Fibroblast of lung (primary cell): ENCODE results near the gene DPYD. TPM values are rescaled to one million over a fixed set of nuclear protein-coding genes. Genes with fewer than 3 reads are reported as not detected.

Experiments used
- DNase-seq, 2 donors: peaks; one replicate each; pipeline versions ENCODE4 v3.0.0 to v3.0.0-alpha.2; 2010; ENCODE audit warnings: low read depth in 2 of 2
- H2AFZ ChIP-seq: 2 replicates; pipeline ENCODE4 v1.5.1; 2012; ENCODE audit warnings: low read length, control low read depth, inconsistent platforms
- H3K27ac ChIP-seq: 2 replicates; pipeline ENCODE4 v1.5.1; 2011; ENCODE audit warnings: low read length, control low read depth; ENCODE audit not compliant: insufficient read depth
- H3K27me3 ChIP-seq: 2 replicates; pipeline ENCODE4 v1.5.1; 2011; ENCODE audit warnings: mild to moderate bottlenecking, low read length; ENCODE audit not compliant: control insufficient read depth, insufficient read depth
- H3K36me3 ChIP-seq: 2 replicates; pipeline ENCODE4 v1.5.1; 2011; ENCODE audit warnings: low read length; ENCODE audit not compliant: control insufficient read depth, insufficient read depth
- H3K4me1 ChIP-seq: 2 replicates; pipeline ENCODE4 v1.5.1; 2011; ENCODE audit warnings: low read length; ENCODE audit not compliant: control insufficient read depth, insufficient read depth; ENCODE audit errors: extremely low read depth
- H3K4me2 ChIP-seq: 2 replicates; pipeline ENCODE4 v1.5.1; 2011; ENCODE audit warnings: low read length, control low read depth; ENCODE audit not compliant: insufficient read depth; ENCODE audit errors: extremely low read depth
- H3K4me3 ChIP-seq, 4 experiments: fragments of 200-600 bp in 1 of 4; sonication (generic) in 1 of 4; replicated peaks in 1 of 4; 2 replicates each; pipeline ENCODE4 v1.5.1; 2011 to 2016; ENCODE audit warnings: low read length in 4 of 4, low read depth in 3 of 4, mild to moderate bottlenecking in 3 of 4, control low read depth in 2 of 4, inconsistent platforms in 1 of 4, mixed read lengths in 1 of 4; ENCODE audit not compliant: insufficient read depth in 1 of 4; ENCODE audit errors: control extremely low read depth in 1 of 4
- H3K79me2 ChIP-seq: 2 replicates; pipeline ENCODE4 v1.5.1; 2012; ENCODE audit warnings: mild to moderate bottlenecking, low read length, inconsistent platforms; ENCODE audit not compliant: control insufficient read depth, insufficient read depth
- H3K9ac ChIP-seq: 2 replicates; pipeline ENCODE4 v1.5.1; 2011; ENCODE audit warnings: mild to moderate bottlenecking, low read length, control low read depth; ENCODE audit not compliant: insufficient read depth
- H3K9me3 ChIP-seq: 2 replicates; pipeline ENCODE4 v1.5.1; 2012; ENCODE audit warnings: low read depth, low read length; ENCODE audit not compliant: control insufficient read depth, insufficient read depth
- H4K20me1 ChIP-seq: 2 replicates; pipeline ENCODE4 v1.5.1; 2011; ENCODE audit warnings: low read length; ENCODE audit not compliant: control insufficient read depth, insufficient read depth; ENCODE audit errors: extremely low read depth
- EZH2 ChIP-seq: IDR thresholded peaks from 2 replicates; pipeline ENCODE4 v1.5.1; 2012; ENCODE audit warnings: low read length, control low read depth, mild to moderate bottlenecking; ENCODE audit errors: missing control alignments
- polyA plus RNA-seq, 2 donors: library from polyadenylated mRNA; depleted of rRNA in 1 of 2; stranded (reverse) in 1 of 2; unstranded in 1 of 2; fragments of >200 nt; gene quantifications; 2 replicates each; pipeline ENCODE4 v1.2.1, GENCODE V29; 2011 to 2012; ENCODE audit warnings: missing spikeins in 1 of 2
- total RNA-seq: library from RNA; depleted of rRNA; stranded (reverse); fragments of >200 nt; gene quantifications from 2 replicates; pipeline ENCODE4 v1.2.1, GENCODE V29; 2014
- TF ChIP-seq, protein P1 (sequence below), 2 donors: IDR thresholded peaks in 1 of 2; conservative IDR thresholded peaks in 1 of 2; 1 replicate in 1 of 2; 2 replicates in 1 of 2; pipeline ENCODE4 v1.5.1; 2011 to 2012; ENCODE audit warnings: low read length in 2 of 2, control low read depth in 1 of 2, inconsistent platforms in 1 of 2, low read depth in 1 of 2, mild to moderate bottlenecking in 1 of 2

The DPYD gene
- total and polyA plus RNA-seq, 2 donors (not counting 1 experiment from before 2014, with no cell fraction given) = 32.0 to 63.1 TPM

- H3K27ac ChIP-seq = no peak overlapping the region
- no peak overlapping the region for H2AFZ ChIP-seq
- H3K36me3 ChIP-seq = no peaks in the 10 kb centered on the region
- no peaks in the 10 kb centered on the region for H4K20me1 ChIP-seq
- DNase-seq = no peak
- H3K9me3 ChIP-seq = no peaks in the 10 kb centered on the region
- H3K79me2 ChIP-seq = no peaks in the 10 kb centered on the region
- no peak overlapping the region for H3K4me3 ChIP-seq
- H3K9ac ChIP-seq = no peak overlapping the region
- H3K4me2 ChIP-seq = no peak overlapping the region
- H3K4me1 ChIP-seq = peaks cover 2% of the 10 kb centered on the region
- H3K27me3 ChIP-seq = no peaks in the 10 kb centered on the region
- TF ChIP-seq EZH2 = no peak
- TF ChIP-seq, protein P1, sequence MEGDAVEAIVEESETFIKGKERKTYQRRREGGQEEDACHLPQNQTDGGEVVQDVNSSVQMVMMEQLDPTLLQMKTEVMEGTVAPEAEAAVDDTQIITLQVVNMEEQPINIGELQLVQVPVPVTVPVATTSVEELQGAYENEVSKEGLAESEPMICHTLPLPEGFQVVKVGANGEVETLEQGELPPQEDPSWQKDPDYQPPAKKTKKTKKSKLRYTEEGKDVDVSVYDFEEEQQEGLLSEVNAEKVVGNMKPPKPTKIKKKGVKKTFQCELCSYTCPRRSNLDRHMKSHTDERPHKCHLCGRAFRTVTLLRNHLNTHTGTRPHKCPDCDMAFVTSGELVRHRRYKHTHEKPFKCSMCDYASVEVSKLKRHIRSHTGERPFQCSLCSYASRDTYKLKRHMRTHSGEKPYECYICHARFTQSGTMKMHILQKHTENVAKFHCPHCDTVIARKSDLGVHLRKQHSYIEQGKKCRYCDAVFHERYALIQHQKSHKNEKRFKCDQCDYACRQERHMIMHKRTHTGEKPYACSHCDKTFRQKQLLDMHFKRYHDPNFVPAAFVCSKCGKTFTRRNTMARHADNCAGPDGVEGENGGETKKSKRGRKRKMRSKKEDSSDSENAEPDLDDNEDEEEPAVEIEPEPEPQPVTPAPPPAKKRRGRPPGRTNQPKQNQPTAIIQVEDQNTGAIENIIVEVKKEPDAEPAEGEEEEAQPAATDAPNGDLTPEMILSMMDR (conservative IDR thresholded peaks at IDR 0.05 in 1 of 2, IDR thresholded peaks at IDR 0.05 in 1 of 2; ENCODE audit: low read depth in 1 of 2, low read length in 2 of 2) = no peak
Observed at GRCh38 chr1:97091263-97091662, 829.6 kb downstream of the DPYD start.

DNA sequence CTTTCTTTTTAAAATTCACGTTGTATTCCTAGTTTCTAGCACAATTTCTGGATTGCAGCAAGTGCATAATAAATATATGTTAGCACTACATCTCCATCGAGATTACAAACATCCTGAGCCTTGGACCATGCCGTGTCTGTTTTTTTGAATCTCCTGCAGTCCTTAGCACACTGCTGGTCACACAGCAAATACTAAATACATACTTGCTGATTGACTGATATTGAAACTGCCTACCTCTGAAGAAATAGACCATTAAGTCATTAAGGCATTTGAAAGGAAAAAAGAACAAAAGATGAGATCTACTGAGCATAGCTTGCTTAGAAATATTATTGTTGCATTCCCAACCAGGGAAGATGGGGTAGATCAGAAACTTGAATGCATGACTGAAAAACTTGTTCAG is 830.1 kb downstream of the DPYD start:
- no peak for DNase-seq

GRCh38 chr1:97089173-97089572 is 831.7 kb downstream of the DPYD start:
- H3K27ac ChIP-seq = no peak overlapping the region
- H3K4me1 ChIP-seq = no peaks in the 10 kb centered on the region
- no peak overlapping the region for H3K4me2 ChIP-seq
- no peak for DNase-seq
- TF ChIP-seq, protein P1 (conservative IDR thresholded peaks at IDR 0.05 in 1 of 2, IDR thresholded peaks at IDR 0.05 in 1 of 2; ENCODE audit: low read depth in 1 of 2, low read length in 2 of 2) = no peak
- no peak for TF ChIP-seq EZH2
- H3K9ac ChIP-seq = no peak overlapping the region
- H3K4me3 ChIP-seq = no peak overlapping the region
- H4K20me1 ChIP-seq = no peaks in the 10 kb centered on the region
- H3K79me2 ChIP-seq = no peaks in the 10 kb centered on the region
- H3K27me3 ChIP-seq = no peaks in the 10 kb centered on the region
- H3K9me3 ChIP-seq = no peaks in the 10 kb centered on the region
- H3K36me3 ChIP-seq = no peaks in the 10 kb centered on the region
- H2AFZ ChIP-seq = no peak overlapping the region

More for the DNA sequence above, 830.1 kb downstream of the DPYD start:
- Histone ChIP-seq H3K4me2 (no peak overlapping the region), H3K9ac (no peak overlapping the region), H2AFZ (no peak overlapping the region), H3K4me3 (no peak overlapping the region), H3K79me2 (no peaks in the 10 kb centered on the region), H3K4me1 (peaks cover 2% of the 10 kb centered on the region), H3K36me3 (no peaks in the 10 kb centered on the region), H4K20me1 (no peaks in the 10 kb centered on the region), H3K27ac (no peak overlapping the region), H3K9me3 (no peaks in the 10 kb centered on the region), H3K27me3 (no peaks in the 10 kb centered on the region)
- TF ChIP-seq, protein P1 (conservative IDR thresholded peaks at IDR 0.05 in 1 of 2, IDR thresholded peaks at IDR 0.05 in 1 of 2; ENCODE audit: low read depth in 1 of 2, low read length in 2 of 2) = no peak
- no peak for TF ChIP-seq EZH2
